T-helper 2 cell treated with Interferon-gamma antibody and Interleukin-4, amounts not matched to agents 5 μg/mL and 100 μg/mL, for 36 hours (primary cell): ENCODE measurements around the gene WDFY4.

Experiments used
- DNase-seq: peaks from one replicate; pipeline ENCODE4 v3.0.0; 2021; ENCODE audit warnings: low spot score
- H3K27ac Mint-ChIP-seq: one replicate; pipeline ENCODE4 v1.8.0; 2021; ENCODE audit warnings: mild to moderate bottlenecking, mixed read lengths
- H3K27me3 Mint-ChIP-seq: one replicate; pipeline ENCODE4 v1.8.0; 2021; ENCODE audit warnings: low read depth, mixed read lengths
- H3K36me3 Mint-ChIP-seq: one replicate; pipeline ENCODE4 v1.8.0; 2021; ENCODE audit warnings: low read depth, mixed read lengths
- H3K4me1 Mint-ChIP-seq: one replicate; pipeline ENCODE4 v1.8.0; 2021; ENCODE audit warnings: low read depth, mixed read lengths
- H3K4me3 Mint-ChIP-seq: one replicate; pipeline ENCODE4 v1.8.0; 2022; ENCODE audit warnings: mild to moderate bottlenecking, moderate library complexity, mixed read lengths
- H3K9me3 Mint-ChIP-seq: one replicate; pipeline ENCODE4 v1.8.0; 2021; ENCODE audit warnings: mixed read lengths

The WDFY4 gene

DNA sequence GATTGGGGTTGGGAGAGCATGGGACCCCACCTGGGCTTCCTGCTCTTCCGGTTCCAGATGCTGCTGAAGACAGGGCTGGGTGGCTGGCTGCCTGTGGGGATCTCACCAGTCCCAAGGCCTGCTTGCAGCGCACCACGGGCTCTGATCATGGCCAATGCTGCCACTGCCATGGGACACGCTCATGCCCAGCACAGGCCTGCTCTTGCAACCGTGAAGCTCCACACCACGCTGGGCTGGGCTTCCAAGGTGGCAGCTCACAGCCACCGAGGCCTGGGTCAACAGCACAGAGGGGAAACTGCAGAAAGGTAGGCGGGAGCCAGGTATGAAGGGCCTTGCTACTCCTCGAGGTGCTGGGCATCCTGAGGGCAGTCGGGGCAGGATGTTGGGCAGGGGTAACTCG, 327.1 kb downstream of the WDFY4 start:
- Mint-ChIP-seq H3K4me3 (no peak overlapping the region), H3K36me3 (no peaks in the 10 kb centered on the region), H3K4me1 (peaks cover 2% of the 10 kb centered on the region), H3K9me3 (no peaks in the 10 kb centered on the region), H3K27me3 (peaks cover 2% of the 10 kb centered on the region), H3K27ac (no peak overlapping the region)
- DNase-seq: no peak

DNA sequence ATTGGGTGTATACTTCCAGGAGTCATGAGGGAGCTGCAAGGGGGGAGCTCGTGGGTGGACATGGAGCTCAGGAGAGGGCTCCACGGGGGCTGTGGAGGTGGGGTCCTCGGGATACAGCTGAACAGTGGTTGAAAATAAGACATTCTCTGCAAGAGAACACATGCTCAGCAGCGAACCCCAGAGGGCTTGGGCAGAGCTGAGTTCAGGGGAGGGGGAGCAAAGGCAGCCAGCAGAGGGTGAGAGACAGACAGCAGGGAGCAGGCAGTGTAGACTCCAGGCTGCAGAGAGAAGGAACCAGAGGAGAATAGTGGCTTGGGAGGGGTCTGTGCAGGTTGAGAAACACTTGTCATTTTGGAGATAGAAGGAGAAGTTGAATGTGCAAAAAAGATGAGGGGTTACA, 327.9 kb downstream of the WDFY4 start:
- H3K27ac Mint-ChIP-seq: no peak overlapping the region
- no peak for DNase-seq
- peaks cover 2% of the 10 kb centered on the region for H3K27me3 Mint-ChIP-seq
- peaks cover 2% of the 10 kb centered on the region for H3K4me1 Mint-ChIP-seq
- no peaks in the 10 kb centered on the region for H3K9me3 Mint-ChIP-seq
- H3K36me3 Mint-ChIP-seq: no peaks in the 10 kb centered on the region
- no peak overlapping the region for H3K4me3 Mint-ChIP-seq

DNA sequence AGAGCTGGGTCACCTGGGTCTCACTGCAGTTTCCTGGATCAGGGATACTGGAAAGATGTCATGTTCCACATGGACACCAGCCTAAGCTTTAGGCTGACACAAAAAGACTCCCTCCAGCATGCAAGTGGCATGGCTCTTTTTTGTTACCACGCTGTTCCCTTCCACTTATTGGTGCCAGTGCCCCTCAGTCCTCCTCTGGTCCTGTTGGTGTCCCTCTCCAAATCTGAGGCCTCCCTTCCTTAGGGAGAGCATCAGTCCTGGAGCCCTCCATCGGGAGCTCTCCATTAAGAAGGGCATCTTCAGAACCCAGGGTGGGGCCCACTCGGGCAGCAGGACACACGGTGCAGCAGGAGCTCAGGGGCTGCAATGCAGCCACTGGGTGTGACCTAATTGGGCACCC, 331.0 kb downstream of the WDFY4 start:
- Mint-ChIP-seq H3K36me3 (no peaks in the 10 kb centered on the region), H3K9me3 (no peaks in the 10 kb centered on the region), H3K27ac (no peak overlapping the region), H3K4me1 (no peaks in the 10 kb centered on the region), H3K27me3 (peaks cover 8% of the 10 kb centered on the region), H3K4me3 (no peak overlapping the region)
- no peak for DNase-seq

DNA sequence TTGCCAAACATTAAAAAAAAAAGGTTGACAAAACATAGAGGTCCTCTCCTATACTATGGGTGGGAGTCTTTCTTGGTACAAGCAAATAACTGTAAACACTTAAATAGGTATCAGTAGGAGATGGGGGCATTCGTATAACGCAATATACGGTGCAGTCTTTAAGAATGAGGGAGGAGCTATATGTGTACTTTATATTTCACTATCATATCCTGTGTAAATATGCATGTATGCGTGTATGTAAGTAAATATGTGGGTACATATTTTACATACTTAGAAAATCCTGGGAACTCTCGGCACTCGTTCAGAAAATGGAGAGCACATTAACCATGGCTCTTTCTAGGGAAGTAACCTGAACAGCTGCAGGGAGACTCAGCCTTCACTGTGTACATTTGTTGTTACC, 337.0 kb downstream of the WDFY4 start:
- no peaks in the 10 kb centered on the region for H3K9me3 Mint-ChIP-seq
- H3K36me3 Mint-ChIP-seq: no peaks in the 10 kb centered on the region
- peaks cover 11% of the 10 kb centered on the region for H3K27me3 Mint-ChIP-seq
- no peaks in the 10 kb centered on the region for H3K4me1 Mint-ChIP-seq
- H3K27ac Mint-ChIP-seq: no peak overlapping the region
- no peak for DNase-seq
- no peak overlapping the region for H3K4me3 Mint-ChIP-seq

DNA sequence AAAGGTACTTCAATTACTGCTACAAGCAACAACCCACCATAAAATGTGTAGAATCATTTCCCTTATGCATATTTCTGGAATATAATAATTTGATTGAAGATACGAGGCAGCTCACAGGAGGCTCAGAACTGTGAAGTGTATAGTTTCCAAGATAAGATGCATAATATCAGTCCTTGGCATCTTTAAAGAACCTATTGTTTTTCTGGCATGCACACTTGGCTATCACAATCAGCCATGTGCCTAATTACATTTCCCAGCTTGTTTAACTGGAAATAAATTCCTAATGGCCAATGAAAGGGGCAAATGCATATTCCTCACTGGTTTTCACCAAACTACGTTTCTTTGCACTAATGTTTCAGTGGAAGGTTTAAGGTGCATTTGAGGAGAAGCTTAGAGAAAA, 338.4 kb downstream of the WDFY4 start:
- Mint-ChIP-seq H3K9me3 (no peaks in the 10 kb centered on the region), H3K36me3 (no peaks in the 10 kb centered on the region), H3K27me3 (peaks cover 11% of the 10 kb centered on the region), H3K27ac (no peak overlapping the region), H3K4me3 (no peak overlapping the region), H3K4me1 (no peaks in the 10 kb centered on the region)
- no peak for DNase-seq

DNA sequence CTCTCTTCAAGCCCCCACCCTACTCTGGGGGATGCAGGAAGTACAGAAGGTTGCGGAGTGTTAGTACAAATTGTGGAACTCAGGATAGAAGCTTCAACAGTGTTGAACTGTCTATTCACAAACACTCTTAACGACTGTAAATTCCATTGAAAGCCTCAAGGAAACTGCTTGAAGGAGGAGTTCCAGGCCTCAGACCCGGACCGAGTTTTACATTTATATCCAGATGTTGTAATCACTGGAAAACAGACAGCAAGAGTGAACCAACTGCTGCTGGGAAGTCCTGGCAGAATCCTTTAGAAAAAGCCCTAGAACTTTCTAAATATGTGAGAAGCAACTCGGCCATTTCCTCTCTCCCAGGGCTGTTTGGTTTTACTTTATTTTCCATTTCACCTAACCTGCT, 339.1 kb downstream of the WDFY4 start:
- Mint-ChIP-seq H3K9me3 (no peaks in the 10 kb centered on the region), H3K27me3 (peaks cover 11% of the 10 kb centered on the region), H3K27ac (no peak overlapping the region), H3K36me3 (no peaks in the 10 kb centered on the region), H3K4me1 (no peaks in the 10 kb centered on the region), H3K4me3 (no peak overlapping the region)
- DNase-seq: no peak

DNA sequence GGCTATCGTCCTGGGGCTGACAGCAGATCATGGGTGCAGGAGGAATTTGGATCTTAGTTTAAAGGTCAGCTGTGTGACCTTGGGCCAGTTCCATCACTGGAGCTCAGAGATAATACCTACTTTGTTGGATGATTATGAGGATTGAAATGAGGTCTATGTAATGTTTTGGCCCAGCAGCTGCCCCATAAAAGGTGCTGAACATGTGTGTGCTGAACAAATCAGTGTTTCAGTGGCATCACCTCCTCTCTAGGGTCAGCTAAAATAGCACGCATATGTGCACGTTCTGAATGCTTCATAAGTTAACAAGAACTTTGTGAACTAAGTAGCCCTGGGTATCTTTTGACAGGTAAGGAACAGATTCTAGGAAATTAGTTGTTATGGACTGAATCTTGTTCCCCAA, 339.8 kb downstream of the WDFY4 start:
- Mint-ChIP-seq H3K4me1 (no peaks in the 10 kb centered on the region), H3K36me3 (no peaks in the 10 kb centered on the region), H3K4me3 (no peak overlapping the region), H3K9me3 (no peaks in the 10 kb centered on the region), H3K27ac (no peak overlapping the region), H3K27me3 (peaks cover 11% of the 10 kb centered on the region)
- DNase-seq: no peak

DNA sequence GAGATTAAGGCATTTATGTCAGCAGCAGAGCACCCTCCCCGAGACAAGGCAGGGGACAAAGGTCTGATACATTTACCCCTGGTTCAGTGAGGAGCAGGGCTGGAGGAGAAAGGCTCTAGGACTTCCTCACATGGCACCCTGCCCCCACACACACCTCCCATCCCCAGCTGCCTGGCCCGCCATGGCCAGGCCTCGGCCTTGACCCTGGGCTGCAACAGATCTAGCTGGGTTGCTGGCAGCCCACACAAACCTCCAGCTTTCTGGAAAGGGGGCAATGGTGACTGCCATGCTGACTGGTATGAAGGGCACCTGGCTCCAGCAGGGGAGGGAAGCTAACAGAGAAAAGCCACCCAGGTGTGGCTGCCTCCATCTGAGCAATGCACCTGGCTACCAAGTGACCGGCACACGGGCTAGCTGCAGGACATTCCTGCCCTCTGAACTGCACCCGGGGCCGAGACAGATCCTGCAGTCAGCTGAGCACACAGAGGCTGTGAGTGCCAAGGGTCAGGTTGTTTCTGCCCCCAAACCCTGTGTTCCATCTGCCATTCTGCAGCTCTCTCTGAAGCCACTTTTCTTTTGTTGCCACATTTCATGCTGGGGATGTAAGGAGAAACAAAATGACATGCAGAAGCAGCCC, 340.8 kb downstream of the WDFY4 start:
- Mint-ChIP-seq H3K27ac (no peak overlapping the region), H3K36me3 (no peaks in the 10 kb centered on the region), H3K27me3 (peaks cover 7% of the 10 kb centered on the region), H3K4me1 (no peaks in the 10 kb centered on the region), H3K4me3 (no peak overlapping the region), H3K9me3 (no peaks in the 10 kb centered on the region)
- DNase-seq: no peak

DNA sequence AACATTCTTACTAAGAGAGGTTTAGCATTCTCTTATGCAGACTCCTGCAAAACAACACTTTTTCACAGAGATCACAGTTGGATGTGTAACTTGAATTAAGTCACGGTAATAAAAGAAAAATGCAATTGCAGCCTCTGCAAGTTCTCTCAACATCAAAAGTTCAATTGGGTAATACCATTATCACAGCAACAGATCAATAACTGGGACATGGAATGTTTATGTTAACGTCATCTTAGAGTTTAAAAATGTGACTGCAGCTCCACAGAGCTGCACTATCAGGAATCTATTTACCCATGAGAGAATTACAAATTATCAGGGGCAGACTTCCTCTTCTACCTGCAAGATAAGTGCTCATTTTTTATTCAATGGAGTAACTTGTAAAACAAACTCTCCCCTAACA, 344.0 kb downstream of the WDFY4 start:
- H3K27ac Mint-ChIP-seq: no peak overlapping the region
- no peaks in the 10 kb centered on the region for H3K4me1 Mint-ChIP-seq
- DNase-seq: no peak
- peaks cover 2% of the 10 kb centered on the region for H3K27me3 Mint-ChIP-seq
- no peak overlapping the region for H3K4me3 Mint-ChIP-seq
- H3K9me3 Mint-ChIP-seq: no peaks in the 10 kb centered on the region
- no peaks in the 10 kb centered on the region for H3K36me3 Mint-ChIP-seq

DNA sequence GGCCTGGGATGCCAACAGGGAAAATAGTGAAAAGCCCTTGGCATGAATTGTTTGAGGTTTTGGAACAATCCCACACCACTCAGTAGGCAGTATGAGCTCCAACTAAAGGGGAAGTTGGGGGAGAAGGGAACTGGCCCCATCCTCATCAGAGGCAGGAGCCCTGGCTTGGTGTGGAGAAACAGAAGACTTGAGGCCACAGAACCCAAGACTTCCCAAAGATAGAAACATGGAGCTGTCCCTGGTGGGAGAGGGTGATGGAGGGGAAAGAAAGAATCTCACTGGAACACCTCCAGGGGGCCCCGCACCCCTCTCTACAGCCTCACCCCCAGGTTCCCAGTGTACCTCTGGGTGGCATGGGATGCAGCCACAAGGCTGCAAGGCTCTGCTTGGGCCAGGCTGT, 345.0 kb downstream of the WDFY4 start:
- no peaks in the 10 kb centered on the region for H3K9me3 Mint-ChIP-seq
- no peaks in the 10 kb centered on the region for H3K4me1 Mint-ChIP-seq
- peaks cover 2% of the 10 kb centered on the region for H3K27me3 Mint-ChIP-seq
- no peaks in the 10 kb centered on the region for H3K36me3 Mint-ChIP-seq
- H3K27ac Mint-ChIP-seq: no peak overlapping the region
- H3K4me3 Mint-ChIP-seq: no peak overlapping the region
- no peak for DNase-seq
